Testis (tissue), 2 donors: Measurements from ENCODE around the gene MYO1B.

Experiments used
- POLR2A ChIP-seq: fragments of 450-650 bp; IDR thresholded peaks from one replicate; pipeline ENCODE4 v1.6.1; 2017; ENCODE audit warnings: antibody characterized with exemption, mild to moderate bottlenecking, moderate library complexity
- TF ChIP-seq, protein P1 (sequence below), 3 experiments: fragments of 450-650 bp in 2 of 3; fragments of 200-600 bp in 1 of 3; sonication (generic) in 1 of 3; IDR thresholded peaks; one replicate each; pipeline ENCODE4 v1.5.1; 2016 to 2019; ENCODE audit warnings: antibody characterized with exemption in 3 of 3, mild to moderate bottlenecking in 2 of 3, moderate library complexity in 1 of 3

DNA sequence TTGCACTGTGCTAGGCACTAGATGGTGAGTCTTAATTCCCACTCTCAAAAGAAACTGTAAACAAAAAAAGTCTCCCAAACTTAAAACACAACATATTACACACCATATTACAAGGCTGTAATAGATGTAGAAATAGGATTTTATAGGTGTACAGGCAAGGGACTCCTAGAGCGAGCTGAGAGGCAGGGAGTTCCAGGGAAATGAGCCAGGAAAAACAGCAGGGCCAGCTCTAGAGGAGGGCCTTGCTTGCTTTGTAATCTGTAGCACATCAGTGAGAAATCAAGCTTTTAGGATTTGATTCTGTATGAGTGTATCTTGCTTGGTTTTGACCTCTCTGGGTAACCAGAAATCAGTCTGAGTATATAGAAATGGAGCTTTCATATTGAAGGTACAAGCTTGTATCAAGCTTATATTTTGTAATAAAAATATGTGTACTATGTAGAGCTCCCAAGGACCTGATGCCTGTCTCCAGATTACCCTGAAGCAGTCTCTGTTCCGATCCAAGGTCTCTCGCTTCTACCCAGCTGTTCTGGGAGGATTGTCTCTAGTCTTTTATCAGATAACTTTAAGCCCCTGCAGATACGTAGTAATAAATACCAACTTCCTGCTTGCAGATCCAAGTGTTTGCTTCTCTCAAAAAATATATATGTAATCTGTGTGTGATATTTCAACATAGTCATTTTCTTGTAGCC lies 73.0 kb downstream of the MYO1B start:
- TF ChIP-seq, protein P1, sequence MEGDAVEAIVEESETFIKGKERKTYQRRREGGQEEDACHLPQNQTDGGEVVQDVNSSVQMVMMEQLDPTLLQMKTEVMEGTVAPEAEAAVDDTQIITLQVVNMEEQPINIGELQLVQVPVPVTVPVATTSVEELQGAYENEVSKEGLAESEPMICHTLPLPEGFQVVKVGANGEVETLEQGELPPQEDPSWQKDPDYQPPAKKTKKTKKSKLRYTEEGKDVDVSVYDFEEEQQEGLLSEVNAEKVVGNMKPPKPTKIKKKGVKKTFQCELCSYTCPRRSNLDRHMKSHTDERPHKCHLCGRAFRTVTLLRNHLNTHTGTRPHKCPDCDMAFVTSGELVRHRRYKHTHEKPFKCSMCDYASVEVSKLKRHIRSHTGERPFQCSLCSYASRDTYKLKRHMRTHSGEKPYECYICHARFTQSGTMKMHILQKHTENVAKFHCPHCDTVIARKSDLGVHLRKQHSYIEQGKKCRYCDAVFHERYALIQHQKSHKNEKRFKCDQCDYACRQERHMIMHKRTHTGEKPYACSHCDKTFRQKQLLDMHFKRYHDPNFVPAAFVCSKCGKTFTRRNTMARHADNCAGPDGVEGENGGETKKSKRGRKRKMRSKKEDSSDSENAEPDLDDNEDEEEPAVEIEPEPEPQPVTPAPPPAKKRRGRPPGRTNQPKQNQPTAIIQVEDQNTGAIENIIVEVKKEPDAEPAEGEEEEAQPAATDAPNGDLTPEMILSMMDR (IDR thresholded peaks at IDR 0.05), result no peak
- TF ChIP-seq POLR2A, result no peak
